ENCODE results near the gene LBHD1. TPM values are rescaled to one million over a fixed set of nuclear protein-coding genes. Genes with fewer than 3 reads are reported as not detected.

LBHD1 gene
- total and polyA plus RNA-seq, 2 of the 13 experiments (the other 11 are each of a cell fraction or from before 2014, with no cell fraction given): 3.2 to 3.7 TPM

DNA sequence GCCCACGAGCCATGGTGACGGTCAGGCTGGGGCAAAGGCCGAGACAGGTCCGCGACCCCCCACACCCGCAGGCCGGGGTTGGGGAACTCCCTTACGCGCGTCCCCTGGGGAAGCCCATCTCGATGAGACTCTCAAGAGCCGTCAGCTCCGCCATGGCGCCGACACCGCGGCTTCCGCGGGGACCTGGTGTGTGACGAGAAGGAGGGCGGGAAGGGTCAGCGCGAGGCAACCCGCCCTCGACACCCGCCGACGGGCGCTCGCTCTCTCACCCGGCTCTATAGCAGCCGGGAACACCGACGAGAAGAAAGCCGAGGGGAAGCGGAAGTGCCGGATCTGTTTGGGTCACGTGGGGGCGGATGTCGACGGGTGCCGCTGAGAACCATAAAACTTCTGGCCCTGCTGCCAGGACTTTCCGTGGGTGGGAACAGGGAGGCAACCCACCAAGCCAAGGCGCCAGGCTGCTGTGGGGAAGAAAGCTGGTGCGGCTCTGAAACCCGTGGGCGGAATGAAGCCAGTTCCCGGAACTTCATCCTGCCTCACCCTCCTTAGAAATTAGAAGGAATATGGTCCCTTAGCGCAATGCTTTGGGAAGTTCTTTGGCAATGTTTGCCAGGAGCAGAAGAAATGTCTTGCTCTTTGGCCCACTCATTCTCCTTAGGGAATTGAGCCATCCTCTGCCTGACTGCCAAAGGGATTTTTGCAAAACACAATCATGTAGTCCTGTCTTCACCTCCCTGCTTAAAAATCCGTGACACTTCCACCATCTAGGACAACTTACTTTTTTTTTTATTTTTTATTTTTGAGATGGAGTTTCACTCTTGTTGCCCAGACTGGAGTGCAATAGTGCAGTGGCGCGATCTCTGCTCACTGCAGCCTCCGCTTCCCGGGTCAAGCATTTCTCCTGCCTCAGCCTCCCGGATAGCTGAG lies 7.0 kb upstream of the LBHD1 start, which contains the start of gene UBXN1 (continued):
- TF ChIP-seq ZNF160 (CRISPR knock-in tag; IDR thresholded peaks at IDR 0.05) (0 out of 2 replicates have a peak, but pooled peaks have one; percentile 75), MTF2 (CRISPR knock-in tag; IDR thresholded peaks at IDR 0.05; ENCODE audit: borderline replicate concordance) (no peak), SALL1 (CRISPR knock-in tag; IDR thresholded peaks at IDR 0.05) (peak; percentile 86), KDM1A (CRISPR knock-in tag; IDR thresholded peaks at IDR 0.05) (no peak), U2AF2 (IDR thresholded peaks at IDR 0.05; ENCODE audit: low read depth, low read length) (no peak), PHF8 (CRISPR knock-in tag; IDR thresholded peaks at IDR 0.05) (peak; percentile 92), ZNF44 (CRISPR knock-in tag; IDR thresholded peaks at IDR 0.05) (no peak), DNMT1 (CRISPR knock-in tag; IDR thresholded peaks at IDR 0.05) (no peak), ZNF18 (CRISPR knock-in tag; IDR thresholded peaks at IDR 0.05; ENCODE audit: insufficient replicate concordance) (peak; percentile 86), SOX5 (CRISPR knock-in tag; IDR thresholded peaks at IDR 0.05; ENCODE audit: borderline replicate concordance) (0 out of 2 replicates have a peak, but pooled peaks have one; percentile 23), ZNF121 (CRISPR knock-in tag; IDR thresholded peaks at IDR 0.05) (no peak), MBNL3 (CRISPR knock-in tag; conservative IDR thresholded peaks at IDR 0.05) (no peak), KLF13 (CRISPR knock-in tag; IDR thresholded peaks at IDR 0.05) (no peak), ZNF660 (CRISPR knock-in tag; IDR thresholded peaks at IDR 0.05; ENCODE audit: borderline replicate concordance, low read depth) (no peak), ZNF484 (CRISPR knock-in tag; IDR thresholded peaks at IDR 0.05; ENCODE audit: borderline replicate concordance, low read depth) (no peak), NFE2 (CRISPR knock-in tag; IDR thresholded peaks at IDR 0.05) (no peak), ZNF629 (CRISPR knock-in tag; conservative IDR thresholded peaks at IDR 0.05) (no peak), TSC22D2 (CRISPR knock-in tag; IDR thresholded peaks at IDR 0.05; ENCODE audit: borderline replicate concordance) (peak; percentile 81; the same call in 1 of the 2 replicates), POLR2AphosphoS5 (IDR thresholded peaks at IDR 0.05; ENCODE audit: low read depth, low read length) (no peak; the same call in none of the 2 replicates), KAT2B (IDR thresholded peaks at IDR 0.05; ENCODE audit: borderline replicate concordance, low read depth, low read length) (no peak)
- TF ChIP-seq, protein P1, sequence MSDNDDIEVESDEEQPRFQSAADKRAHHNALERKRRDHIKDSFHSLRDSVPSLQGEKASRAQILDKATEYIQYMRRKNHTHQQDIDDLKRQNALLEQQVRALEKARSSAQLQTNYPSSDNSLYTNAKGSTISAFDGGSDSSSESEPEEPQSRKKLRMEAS (IDR thresholded peaks at IDR 0.05): peak; percentile 90
- TF ChIP-seq, protein P2, sequence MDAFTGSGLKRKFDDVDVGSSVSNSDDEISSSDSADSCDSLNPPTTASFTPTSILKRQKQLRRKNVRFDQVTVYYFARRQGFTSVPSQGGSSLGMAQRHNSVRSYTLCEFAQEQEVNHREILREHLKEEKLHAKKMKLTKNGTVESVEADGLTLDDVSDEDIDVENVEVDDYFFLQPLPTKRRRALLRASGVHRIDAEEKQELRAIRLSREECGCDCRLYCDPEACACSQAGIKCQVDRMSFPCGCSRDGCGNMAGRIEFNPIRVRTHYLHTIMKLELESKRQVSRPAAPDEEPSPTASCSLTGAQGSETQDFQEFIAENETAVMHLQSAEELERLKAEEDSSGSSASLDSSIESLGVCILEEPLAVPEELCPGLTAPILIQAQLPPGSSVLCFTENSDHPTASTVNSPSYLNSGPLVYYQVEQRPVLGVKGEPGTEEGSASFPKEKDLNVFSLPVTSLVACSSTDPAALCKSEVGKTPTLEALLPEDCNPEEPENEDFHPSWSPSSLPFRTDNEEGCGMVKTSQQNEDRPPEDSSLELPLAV (CRISPR knock-in tag; conservative IDR thresholded peaks at IDR 0.05; ENCODE audit: low read depth): no peak

All from HepG2 (cell line).